ENCODE measurements around the gene JAK1.

- no peak for TF ChIP-seq CTCF (IDR thresholded peaks at IDR 0.05; ENCODE audit: extremely low read depth in 1 of 2, insufficient read depth in 1 of 2, low read depth in 1 of 2, low read length in 2 of 2)
- TF ChIP-seq EZH2 (IDR thresholded peaks at IDR 0.05; ENCODE audit: borderline replicate concordance, low read depth, low read length, severe bottlenecking), result no peak
- peak; percentile 86 for TF ChIP-seq POLR2AphosphoS5 (IDR thresholded peaks at IDR 0.05; ENCODE audit: insufficient read depth, low read depth, low read length)
These were observed 68.1 kb downstream of the JAK1 start for GRCh38 chr1:64898107-64898861.

Measured in endothelial cell of umbilical vein (primary cell).